GM23338 (cell line): Measurements from ENCODE around the gene ZSCAN25. TPM values are rescaled to one million over a fixed set of nuclear protein-coding genes. Genes with fewer than 3 reads are reported as not detected.

ENCODE experiments used
- EZH2 ChIP-seq: fragments of 200-600 bp; sonication (generic); IDR thresholded peaks from one replicate; pipeline ENCODE4 v1.8.0; 2017; ENCODE audit warnings: antibody characterized with exemption, mild to moderate bottlenecking, low read depth; ENCODE audit not compliant: unreplicated experiment
- JUNB ChIP-seq: IDR thresholded peaks from one replicate; pipeline ENCODE4 v1.6.1; 2016; ENCODE audit warnings: antibody characterized with exemption; ENCODE audit not compliant: unreplicated experiment
- NANOG ChIP-seq: IDR thresholded peaks from 2 replicates; pipeline ENCODE4 v1.6.1; 2016; ENCODE audit warnings: antibody characterized with exemption, borderline replicate concordance
- ZNF462 ChIP-seq: fragments of 250-450 bp; sonication (Bioruptor Pico); IDR thresholded peaks from 2 replicates; pipeline ENCODE4 v1.5.0; 2020; ENCODE audit warnings: mild to moderate bottlenecking, moderate library complexity
- polyA plus RNA-seq: library from polyadenylated mRNA; unstranded; fragments of >200 nt; fragmentation: Nextera tagmentation; extraction: Ambion mirVana; gene quantifications from 2 replicates; pipeline ENCODE4 v1.2.1, GENCODE V29; 2016
- total RNA-seq: library from RNA; depleted of rRNA; stranded (reverse); fragments of >200 nt; shearing (Covaris generic); gene quantifications from 2 replicates; pipeline ENCODE4 v1.2.3, GENCODE V29; 2014; rRNA removed

Gene ZSCAN25
- total and polyA plus RNA-seq, 2 experiments from 2014 or later = 4.8 to 17.5 TPM

DNA sequence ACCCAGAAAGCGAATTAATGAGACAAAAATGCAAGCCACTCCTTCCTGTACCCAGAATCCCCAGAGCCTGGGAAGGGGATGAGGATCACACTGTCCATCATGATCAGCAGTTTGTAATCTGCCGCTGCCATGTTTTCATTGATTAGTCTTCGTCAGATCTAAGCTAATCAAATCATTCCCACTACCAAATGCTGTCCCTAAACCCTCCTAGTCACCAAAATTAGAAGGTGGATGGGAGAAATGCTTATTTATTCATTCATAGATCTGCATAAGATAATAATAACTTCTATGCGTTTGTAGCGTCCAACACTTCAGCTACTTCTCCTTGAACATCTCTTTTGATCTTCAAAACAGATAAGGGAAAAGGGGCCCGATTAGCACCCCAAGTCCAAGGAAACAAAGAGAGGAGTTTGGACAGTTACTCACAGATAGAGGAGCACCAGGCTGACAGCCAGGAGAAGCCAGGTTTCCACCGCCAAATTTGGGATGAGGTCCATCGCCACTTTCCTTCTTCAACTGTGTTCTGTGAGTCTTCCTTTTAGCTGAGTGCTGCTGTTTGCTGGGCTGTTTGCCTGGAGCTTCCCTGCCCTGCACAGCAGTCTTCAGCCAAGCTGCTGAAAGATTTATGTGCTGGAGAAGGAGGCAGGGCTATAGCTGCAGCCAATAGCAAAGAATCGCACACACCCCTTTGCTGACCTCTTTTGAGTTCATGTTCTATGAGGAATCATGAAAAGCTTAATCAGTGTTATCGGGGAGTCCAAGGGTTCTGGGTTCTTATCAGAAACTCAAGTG, 62.9 kb downstream of the ZSCAN25 start, which contains the start of gene CYP3A5 (continued):
- TF ChIP-seq ZNF462 (no peak), EZH2 (no peak), NANOG (no peak), JUNB (no peak)

Other genes with a start within 250 kb of the ZSCAN25 start
- 93.2 and 132 TPM in 2 replicates for gene ARPC1B, start 242.2 kb upstream of the ZSCAN25 start, total RNA-seq
- 89.7 and 101 TPM in 2 replicates for gene ARPC1B, start 242.2 kb upstream of the ZSCAN25 start, polyA plus RNA-seq
- gene PDAP1, start 208.3 kb upstream of the ZSCAN25 start, total RNA-seq = 93.1 and 125 TPM in 2 replicates
- 134 and 205 TPM in 2 replicates for gene PDAP1, start 208.3 kb upstream of the ZSCAN25 start, polyA plus RNA-seq
- 77.1 and 98.5 TPM in 2 replicates for gene BUD31, start 208.0 kb upstream of the ZSCAN25 start, total RNA-seq
- gene BUD31, start 208.0 kb upstream of the ZSCAN25 start, polyA plus RNA-seq = 227 and 247 TPM in 2 replicates
- 12.2 and 18.1 TPM in 2 replicates for gene PTCD1, start 178.1 kb upstream of the ZSCAN25 start, total RNA-seq
- gene PTCD1, start 178.1 kb upstream of the ZSCAN25 start, polyA plus RNA-seq = 10.7 and 13.4 TPM in 2 replicates
- 88.0 and 93.2 TPM in 2 replicates for gene CPSF4, start 178.0 kb upstream of the ZSCAN25 start, total RNA-seq
- gene CPSF4, start 178.0 kb upstream of the ZSCAN25 start, polyA plus RNA-seq = 33.4 and 34.3 TPM in 2 replicates
- 1,703 and 1,870 TPM in 2 replicates for gene ATP5MF, start 150.8 kb upstream of the ZSCAN25 start, total RNA-seq
- 1,770 and 2,005 TPM in 2 replicates for gene ATP5MF, start 150.8 kb upstream of the ZSCAN25 start, polyA plus RNA-seq
- gene ZNF789, start 144.1 kb upstream of the ZSCAN25 start, total RNA-seq = 13.8 and 14.2 TPM in 2 replicates
- 9.0 and 11.2 TPM in 2 replicates for gene ZNF789, start 144.1 kb upstream of the ZSCAN25 start, polyA plus RNA-seq
- gene ZNF394, start 116.7 kb upstream of the ZSCAN25 start, total RNA-seq = 26.9 and 29.2 TPM in 2 replicates
- 11.4 and 12.6 TPM in 2 replicates for gene ZNF394, start 116.7 kb upstream of the ZSCAN25 start, polyA plus RNA-seq
- gene ZKSCAN5, start 112.3 kb upstream of the ZSCAN25 start, total RNA-seq = 10.2 and 13.4 TPM in 2 replicates
- 4.6 and 4.9 TPM in 2 replicates for gene ZKSCAN5, start 112.3 kb upstream of the ZSCAN25 start, polyA plus RNA-seq
- gene FAM200A, start 64.8 kb upstream of the ZSCAN25 start, total RNA-seq = 7.9 and 10.2 TPM in 2 replicates
- 4.9 and 7.7 TPM in 2 replicates for gene FAM200A, start 64.8 kb upstream of the ZSCAN25 start, polyA plus RNA-seq
- gene ZNF655, start 58.3 kb upstream of the ZSCAN25 start, total RNA-seq = 55.8 and 61.3 TPM in 2 replicates
- gene ZNF655, start 58.3 kb upstream of the ZSCAN25 start, polyA plus RNA-seq = 20.6 and 21.7 TPM in 2 replicates
- not detected in 2 replicates for gene TMEM225B, start 18.7 kb upstream of the ZSCAN25 start, total RNA-seq
- gene TMEM225B, start 18.7 kb upstream of the ZSCAN25 start, polyA plus RNA-seq = 0.45 and 0.50 TPM in 2 replicates
- gene CYP3A5, start 63.0 kb downstream of the ZSCAN25 start, total RNA-seq = not detected in 2 replicates
- gene CYP3A5, start 63.0 kb downstream of the ZSCAN25 start, polyA plus RNA-seq = 1.1 and 1.2 TPM in 2 replicates
- gene CYP3A7, start 118.2 kb downstream of the ZSCAN25 start, total RNA-seq = not detected in 2 replicates
- gene CYP3A7, start 118.2 kb downstream of the ZSCAN25 start, polyA plus RNA-seq = 0.12 and 0.19 TPM in 2 replicates
- gene CYP3A4, start 167.2 kb downstream of the ZSCAN25 start, total RNA-seq = not detected in 2 replicates
- gene CYP3A4, start 167.2 kb downstream of the ZSCAN25 start, polyA plus RNA-seq = not detected in 2 replicates
- gene CYP3A43, start 211.1 kb downstream of the ZSCAN25 start, total RNA-seq = not detected in 2 replicates
- 0.17 TPM in 1 of 2 replicates, not detected in the other for gene CYP3A43, start 211.1 kb downstream of the ZSCAN25 start, polyA plus RNA-seq